PC-3 (cell line): ENCODE data around the gene SIM2. TPM values are rescaled to one million over a fixed set of nuclear protein-coding genes. Genes with fewer than 3 reads are reported as not detected.

Experiments used
- ATAC-seq: fragments of 200-7000 bp; cut with Tn5 transposase; 2 replicates; pipeline ENCODE4 v1.9.1; 2020; ENCODE audit warnings: mild to moderate bottlenecking, moderate library complexity
- BruUV-seq: library from RNA; stranded (reverse); fragments of 400-500 nt; replicated peaks from 2 replicates; lab custom pipeline; 2021; lab: Mats Ljungman, UMichigan
- CTCF ChIA-PET: fragments of 300-600 bp; sonication (Branson Sonifier 250); formaldehyde crosslinking; loops from one replicate; lab custom pipeline; 2022; ENCODE audit warnings: antibody characterized with exemption; lab: Charles Lee
- POLR2A ChIA-PET: fragments of 300-600 bp; sonication (Branson Sonifier 250); formaldehyde crosslinking; loops from one replicate; lab custom pipeline; 2022; ENCODE audit warnings: antibody characterized with exemption; ENCODE audit not compliant: unreplicated experiment; lab: Charles Lee
- DNase-seq: peaks from one replicate; pipeline ENCODE4 v3.0.0-alpha.2; 2015
- H2AFZ ChIP-seq: fragments of 300-600 bp; sonication (generic); 2 replicates; pipeline ENCODE4 v1.6.0; 2016; ENCODE audit warnings: antibody characterized with exemption, low read length
- H3F3A ChIP-seq: fragments of 300-600 bp; sonication (generic); one replicate; pipeline ENCODE4 v1.6.0; 2017; ENCODE audit warnings: antibody characterized with exemption, low read length, control low read depth, mild to moderate bottlenecking; ENCODE audit not compliant: unreplicated experiment
- H3K27ac ChIP-seq: fragments of 300-600 bp; sonication (generic); 2 replicates; pipeline ENCODE4 v1.5.1; 2016; ENCODE audit warnings: mild to moderate bottlenecking, low read length
- H3K27me3 ChIP-seq: fragments of 300-600 bp; sonication (generic); 2 replicates; pipeline ENCODE4 v1.6.1; 2016; ENCODE audit warnings: low read length, mixed read lengths
- H3K36me3 ChIP-seq: fragments of 300-600 bp; sonication (generic); 2 replicates; pipeline ENCODE4 v1.6.1; 2016; ENCODE audit warnings: low read depth, mixed run types, low read length, mixed read lengths
- H3K4me1 ChIP-seq: fragments of 300-600 bp; sonication (generic); 2 replicates; pipeline ENCODE4 v1.5.1; 2016; ENCODE audit warnings: low read length; ENCODE audit not compliant: insufficient read depth
- H3K4me2 ChIP-seq: fragments of 300-600 bp; sonication (generic); 2 replicates; pipeline ENCODE4 v1.6.0; 2016; ENCODE audit warnings: low read length
- H3K4me3 ChIP-seq: fragments of 300-600 bp; sonication (generic); 2 replicates; pipeline ENCODE4 v1.5.1; 2016; ENCODE audit warnings: mild to moderate bottlenecking, low read length, mixed read lengths
- H3K79me2 ChIP-seq: fragments of 300-600 bp; sonication (generic); 2 replicates; pipeline ENCODE4 v1.6.1; 2017; ENCODE audit warnings: low read length, mixed read lengths
- H3K9ac ChIP-seq: fragments of 300-600 bp; sonication (generic); 2 replicates; pipeline ENCODE4 v1.6.0; 2016; ENCODE audit warnings: mild to moderate bottlenecking, low read length
- H3K9me2 ChIP-seq: fragments of 300-600 bp; sonication (generic); replicated peaks from 2 replicates; pipeline ENCODE4 v1.6.1; 2016; ENCODE audit warnings: mixed run types, low read length, mixed read lengths
- H3K9me3 ChIP-seq: fragments of 300-600 bp; sonication (generic); 2 replicates; pipeline ENCODE4 v1.6.1; 2016; ENCODE audit warnings: low read length, mixed read lengths
- H4K20me1 ChIP-seq: fragments of 300-600 bp; sonication (generic); 2 replicates; pipeline ENCODE4 v1.6.1; 2016; ENCODE audit warnings: low read length, mixed read lengths
- CTCF ChIP-seq: fragments of 300-600 bp; sonication (generic); conservative IDR thresholded peaks from 2 replicates; pipeline ENCODE4 v1.5.1; 2017; ENCODE audit warnings: antibody characterized with exemption, low read depth, mild to moderate bottlenecking, low read length
- EZH2 ChIP-seq: fragments of 300-600 bp; sonication (generic); IDR thresholded peaks from one replicate; pipeline ENCODE4 v1.6.1; 2017; ENCODE audit warnings: antibody characterized with exemption, mild to moderate bottlenecking, low read length; ENCODE audit not compliant: unreplicated experiment
- EZH2phosphoT487 ChIP-seq: fragments of 300-600 bp; sonication (generic); IDR thresholded peaks from 2 replicates; pipeline ENCODE4 v1.6.1; 2018; ENCODE audit warnings: mild to moderate bottlenecking, antibody characterized with exemption, low read length, borderline replicate concordance
- intact Hi-C: fragments of 100-400 bp; cut with micrococcal nuclease; formaldehyde crosslinking; loops from 2 replicates; pipeline ENCODE4 v1.9.0; 2023
- total RNA-seq: library from RNA; depleted of rRNA; stranded (reverse); fragments of >200 nt; gene quantifications from 2 replicates; pipeline ENCODE4 v1.2.3, GENCODE V29; 2014

Gene SIM2
- total RNA-seq, 1 experiment from 2014 or later = 71.2 TPM

- H4K20me1 ChIP-seq = no peaks in the 10 kb centered on the region
- no TSS peak for BruUV-seq
- H3K4me2 ChIP-seq = no peak overlapping the region
- ATAC-seq = no peak
- ChIA-PET CTCF (no interaction called here), POLR2A (no interaction called here)
- no peak for DNase-seq
- H3K27me3 ChIP-seq = no peaks in the 10 kb centered on the region
- peaks cover 14% of the 10 kb centered on the region; the same call in 1 of the 2 replicates for H3K4me1 ChIP-seq
- H3K79me2 ChIP-seq = peaks cover 13% of the 10 kb centered on the region
- H3K9ac ChIP-seq = no peak overlapping the region
- TF ChIP-seq EZH2 (no peak), EZH2phosphoT487 (no peak), CTCF (no peak)
- no peaks in the 10 kb centered on the region for H3K9me2 ChIP-seq
- no peaks in the 10 kb centered on the region for H3F3A ChIP-seq
- intact Hi-C loops = no loop called here
- H3K36me3 ChIP-seq = peaks cover 3% of the 10 kb centered on the region; the same call in 1 of the 2 replicates
- no peak overlapping the region for H3K4me3 ChIP-seq
- H3K9me3 ChIP-seq = no peaks in the 10 kb centered on the region
- H2AFZ ChIP-seq = no peak overlapping the region
- H3K27ac ChIP-seq = no peak overlapping the region
These were observed 6.6 kb upstream of the SIM2 start for GRCh38 chr21:36692114-36692834.

- H3K9ac ChIP-seq = no peak overlapping the region
- no peaks in the 10 kb centered on the region for H3K9me3 ChIP-seq
- no peak overlapping the region for H2AFZ ChIP-seq
- no peaks in the 10 kb centered on the region for H3K9me2 ChIP-seq
- no peak overlapping the region for H3K27ac ChIP-seq
- no peak for ATAC-seq
- DNase-seq = no peak
- intact Hi-C loops = no loop called here
- CTCF ChIA-PET = no interaction called here
- no peak overlapping the region for H3K4me2 ChIP-seq
- H3F3A ChIP-seq = no peaks in the 10 kb centered on the region
- H3K36me3 ChIP-seq = peaks cover 3% of the 10 kb centered on the region; the same call in 1 of the 2 replicates
- peaks cover 18% of the 10 kb centered on the region; the same call in 1 of the 2 replicates for H3K4me1 ChIP-seq
- POLR2A ChIA-PET = no interaction called here
- H3K79me2 ChIP-seq = peaks cover 19% of the 10 kb centered on the region
- no peaks in the 10 kb centered on the region for H4K20me1 ChIP-seq
- no TSS peak for BruUV-seq
- no peaks in the 10 kb centered on the region for H3K27me3 ChIP-seq
- TF ChIP-seq CTCF (no peak), EZH2phosphoT487 (no peak), EZH2 (no peak)
- no peak overlapping the region for H3K4me3 ChIP-seq
These were observed 6.0 kb upstream of the SIM2 start for GRCh38 chr21:36692835-36693488.
